ENCODE data around the gene GMCL2. TPM values are rescaled to one million over a fixed set of nuclear protein-coding genes. Genes with fewer than 3 reads are reported as not detected.

Gene GMCL2
- total and polyA plus RNA-seq, 2 experiments from 2014 or later, result 0.07 TPM; not detected in 1

- no peak overlapping the region for H3K4me2 ChIP-seq
- no peak for TF ChIP-seq EZH2 (IDR thresholded peaks at IDR 0.05; ENCODE audit: low read depth, unreplicated experiment)
- TF ChIP-seq JUNB (IDR thresholded peaks at IDR 0.05; ENCODE audit: unreplicated experiment), result no peak
- TF ChIP-seq CREB1 (CRISPR knock-in tag; IDR thresholded peaks at IDR 0.05; ENCODE audit: low read depth), result no peak
- TF ChIP-seq POLR2AphosphoS5 (IDR thresholded peaks at IDR 0.05; ENCODE audit: low read depth), result no peak
- no peak for TF ChIP-seq NANOG (IDR thresholded peaks at IDR 0.05; ENCODE audit: borderline replicate concordance)
- no peaks in the 10 kb centered on the region; the same call in 1 of the 2 replicates for H4K20me1 ChIP-seq (replicated peaks; ENCODE audit: insufficient read depth)
- H3K4me1 Mint-ChIP-seq, result peaks cover 18% of the 10 kb centered on the region
- H3K79me2 ChIP-seq (replicated peaks; ENCODE audit: insufficient read depth), result peaks cover 12% of the 10 kb centered on the region
- peaks cover 5% of the 10 kb centered on the region; the same call in 2 of the 3 replicates for H3K9me3 Mint-ChIP-seq
- no peak overlapping the region for H3K27ac ChIP-seq (ENCODE audit: low read depth)
- no peak for ATAC-seq
- DNase-seq (ENCODE audit: low spot score), result no peak
- no peaks in the 10 kb centered on the region for H3K27me3 ChIP-seq (ENCODE audit: insufficient read depth)
- H3K36me3 ChIP-seq (ENCODE audit: insufficient read depth), result no peaks in the 10 kb centered on the region
- no peak overlapping the region for H2AFZ ChIP-seq
- no peaks in the 10 kb centered on the region for H3K9me2 ChIP-seq (ENCODE audit: insufficient read depth)
- H3K4me1 ChIP-seq (ENCODE audit: insufficient read depth), result 0 out of 2 replicates have a peak, but pooled peaks cover 3% of the 10 kb centered on the region
- peaks cover 6% of the 10 kb centered on the region for H3K36me3 Mint-ChIP-seq (ENCODE audit: low read depth)
- H3K4me3 ChIP-seq, result no peak overlapping the region
- 0 out of 2 replicates have a peak, but pooled peaks cover 3% of the 10 kb centered on the region for H3F3A ChIP-seq (replicated peaks; ENCODE audit: low read depth)
- peaks cover 16% of the 10 kb centered on the region for H3K27me3 Mint-ChIP-seq (ENCODE audit: insufficient read depth, low read depth, poor library complexity)
- H3K27ac Mint-ChIP-seq, result no peak overlapping the region
- H3K4me3 Mint-ChIP-seq, result no peak overlapping the region; the same call in 2 of the 3 replicates
Observed at GRCh38 chr5:178199581-178200434, 12.6 kb upstream of the GMCL2 start.

- Histone ChIP-seq H3K27ac (ENCODE audit: low read depth) (no peak overlapping the region), H3K79me2 (replicated peaks; ENCODE audit: insufficient read depth) (peaks cover 3% of the 10 kb centered on the region; the same call in 1 of the 2 replicates), H3K4me2 (no peak overlapping the region), H3K36me3 (ENCODE audit: insufficient read depth) (no peaks in the 10 kb centered on the region), H3K9me2 (ENCODE audit: insufficient read depth) (no peaks in the 10 kb centered on the region), H3K4me1 (ENCODE audit: insufficient read depth) (0 out of 2 replicates have a peak, but pooled peaks cover 2% of the 10 kb centered on the region), H4K20me1 (replicated peaks; ENCODE audit: insufficient read depth) (no peaks in the 10 kb centered on the region; the same call in 1 of the 2 replicates), H2AFZ (no peak overlapping the region), H3K27me3 (ENCODE audit: insufficient read depth) (no peaks in the 10 kb centered on the region), H3F3A (replicated peaks; ENCODE audit: low read depth) (0 out of 2 replicates have a peak, but pooled peaks cover 3% of the 10 kb centered on the region), H3K4me3 (no peak overlapping the region)
- ATAC-seq (no peak), DNase-seq (ENCODE audit: low spot score) (no peak)
- Mint-ChIP-seq H3K27me3 (ENCODE audit: insufficient read depth, low read depth, poor library complexity) (peaks cover 14% of the 10 kb centered on the region), H3K27ac (no peak overlapping the region), H3K9me3 (peaks cover 4% of the 10 kb centered on the region; the same call in 1 of the 3 replicates), H3K4me1 (peaks cover 27% of the 10 kb centered on the region), H3K36me3 (ENCODE audit: low read depth) (peaks cover 4% of the 10 kb centered on the region; the same call in 2 of the 3 replicates), H3K4me3 (no peak overlapping the region)
- TF ChIP-seq JUNB (IDR thresholded peaks at IDR 0.05; ENCODE audit: unreplicated experiment) (no peak), ETS1 (IDR thresholded peaks at IDR 0.05) (no peak), CTCF (conservative IDR thresholded peaks at IDR 0.05; ENCODE audit: low read depth in 2 of 2) (no peak), REST (IDR thresholded peaks at IDR 0.05; ENCODE audit: unreplicated experiment) (no peak), ZNF114 (CRISPR knock-in tag; IDR thresholded peaks at IDR 0.05) (no peak), ZNF331 (CRISPR knock-in tag; IDR thresholded peaks at IDR 0.05; ENCODE audit: low read depth) (no peak), EZH2phosphoT487 (IDR thresholded peaks at IDR 0.05; ENCODE audit: unreplicated experiment) (no peak), NANOG (IDR thresholded peaks at IDR 0.05; ENCODE audit: borderline replicate concordance) (no peak), CREB1 (CRISPR knock-in tag; IDR thresholded peaks at IDR 0.05; ENCODE audit: low read depth) (no peak), STAT1 (IDR thresholded peaks at IDR 0.05; ENCODE audit: unreplicated experiment) (no peak), EZH2 (IDR thresholded peaks at IDR 0.05; ENCODE audit: low read depth, unreplicated experiment) (no peak)
Observed at GRCh38 chr5:178198706-178199105, 11.5 kb upstream of the GMCL2 start.

Measured in GM23338 (cell line).